Right lobe of liver (tissue), 4 donors: ENCODE data around the gene RNF223.

Experiments used
- POLR2A ChIP-seq: fragments of 450-650 bp; IDR thresholded peaks from one replicate; pipeline ENCODE4 v1.6.1; 2017; ENCODE audit warnings: antibody characterized with exemption, mild to moderate bottlenecking
- TF ChIP-seq, protein P1 (sequence below), 4 donors: fragments of 200-600 bp in 3 of 4; fragments of 450-650 bp in 1 of 4; IDR thresholded peaks; one replicate each; pipeline versions ENCODE4 v1.5.1 to v1.8.0; 2016 to 2022; ENCODE audit warnings: antibody characterized with exemption in 4 of 4, mild to moderate bottlenecking in 2 of 4
- donor health status: DM: no; HTN: no; CAD: no.
- donor health status: DM: no; HTN: no; CAD: no.
- donor health status: DM: no; HTN: yes; CAD: no.

DNA sequence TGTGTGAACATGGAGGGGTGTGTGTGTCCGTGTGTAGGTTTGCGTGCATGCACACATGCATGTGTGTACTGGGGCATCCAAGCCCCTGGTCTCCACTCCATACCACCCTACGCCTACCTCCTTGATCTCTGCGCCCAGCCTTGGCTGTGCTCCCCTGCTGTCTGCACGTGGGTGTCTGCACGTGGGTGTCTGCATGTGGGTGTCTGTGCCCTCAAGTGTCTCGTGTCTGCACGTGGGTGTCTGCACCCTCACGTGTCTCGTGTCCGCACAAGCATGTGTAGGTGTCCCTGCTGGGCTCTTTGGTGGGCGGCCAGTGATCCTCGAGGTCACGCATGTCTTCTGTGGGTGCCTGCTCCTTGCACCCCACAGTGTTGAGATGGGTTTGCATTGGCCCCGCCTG is 21.1 kb downstream of the RNF223 start:
- no peak for TF ChIP-seq POLR2A
- TF ChIP-seq, protein P1, sequence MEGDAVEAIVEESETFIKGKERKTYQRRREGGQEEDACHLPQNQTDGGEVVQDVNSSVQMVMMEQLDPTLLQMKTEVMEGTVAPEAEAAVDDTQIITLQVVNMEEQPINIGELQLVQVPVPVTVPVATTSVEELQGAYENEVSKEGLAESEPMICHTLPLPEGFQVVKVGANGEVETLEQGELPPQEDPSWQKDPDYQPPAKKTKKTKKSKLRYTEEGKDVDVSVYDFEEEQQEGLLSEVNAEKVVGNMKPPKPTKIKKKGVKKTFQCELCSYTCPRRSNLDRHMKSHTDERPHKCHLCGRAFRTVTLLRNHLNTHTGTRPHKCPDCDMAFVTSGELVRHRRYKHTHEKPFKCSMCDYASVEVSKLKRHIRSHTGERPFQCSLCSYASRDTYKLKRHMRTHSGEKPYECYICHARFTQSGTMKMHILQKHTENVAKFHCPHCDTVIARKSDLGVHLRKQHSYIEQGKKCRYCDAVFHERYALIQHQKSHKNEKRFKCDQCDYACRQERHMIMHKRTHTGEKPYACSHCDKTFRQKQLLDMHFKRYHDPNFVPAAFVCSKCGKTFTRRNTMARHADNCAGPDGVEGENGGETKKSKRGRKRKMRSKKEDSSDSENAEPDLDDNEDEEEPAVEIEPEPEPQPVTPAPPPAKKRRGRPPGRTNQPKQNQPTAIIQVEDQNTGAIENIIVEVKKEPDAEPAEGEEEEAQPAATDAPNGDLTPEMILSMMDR (IDR thresholded peaks at IDR 0.05): no peak
